Measurements from ENCODE around the gene MYO1E. TPM values are rescaled to one million over a fixed set of nuclear protein-coding genes. Genes with fewer than 3 reads are reported as not detected.

MYO1E gene
- total RNA-seq, 1 donor from 2014 or later, result 190 TPM

GRCh38 chr15:59099162-59099685 is 273.4 kb downstream of the MYO1E start:
- H3K4me3 ChIP-seq (ENCODE audit: low read depth, low read length), result no peak overlapping the region
- DNase-seq (ENCODE audit: low read depth), result no peak
- no peaks in the 10 kb centered on the region for H3K36me3 ChIP-seq (ENCODE audit: control insufficient read depth, insufficient read depth, low read length)
- TF ChIP-seq CTCF (IDR thresholded peaks at IDR 0.05; ENCODE audit: insufficient read depth, low read length, poor library complexity, severe bottlenecking), result no peak
- no peaks in the 10 kb centered on the region for H3K27me3 ChIP-seq (ENCODE audit: control insufficient read depth, insufficient read depth, low read length)

- H3K36me3 ChIP-seq (ENCODE audit: control insufficient read depth, insufficient read depth, low read length), result no peaks in the 10 kb centered on the region
- TF ChIP-seq CTCF (IDR thresholded peaks at IDR 0.05; ENCODE audit: insufficient read depth, low read length, poor library complexity, severe bottlenecking), result no peak
- no peaks in the 10 kb centered on the region for H3K27me3 ChIP-seq (ENCODE audit: control insufficient read depth, insufficient read depth, low read length)
- no peak for DNase-seq (ENCODE audit: low read depth)
- no peak overlapping the region for H3K4me3 ChIP-seq (ENCODE audit: low read depth, low read length)
Measured at GRCh38 chr15:59096429-59096828, 276.2 kb downstream of the MYO1E start.

GRCh38 chr15:59094077-59094476 is 278.6 kb downstream of the MYO1E start:
- Histone ChIP-seq H3K4me3 (ENCODE audit: low read depth, low read length) (no peak overlapping the region), H3K36me3 (ENCODE audit: control insufficient read depth, insufficient read depth, low read length) (no peaks in the 10 kb centered on the region), H3K27me3 (ENCODE audit: control insufficient read depth, insufficient read depth, low read length) (no peaks in the 10 kb centered on the region)
- DNase-seq (ENCODE audit: low read depth), result no peak
- no peak for TF ChIP-seq CTCF (IDR thresholded peaks at IDR 0.05; ENCODE audit: insufficient read depth, low read length, poor library complexity, severe bottlenecking)

- TF ChIP-seq CTCF (IDR thresholded peaks at IDR 0.05; ENCODE audit: insufficient read depth, low read length, poor library complexity, severe bottlenecking), result no peak
- DNase-seq (ENCODE audit: low read depth), result no peak
- Histone ChIP-seq H3K4me3 (ENCODE audit: low read depth, low read length) (no peak overlapping the region), H3K27me3 (ENCODE audit: control insufficient read depth, insufficient read depth, low read length) (no peaks in the 10 kb centered on the region), H3K36me3 (ENCODE audit: control insufficient read depth, insufficient read depth, low read length) (no peaks in the 10 kb centered on the region)
Measured at GRCh38 chr15:59087731-59088130, 284.9 kb downstream of the MYO1E start.

Other genes with a start within 250 kb of the MYO1E start
- gene LDHAL6B, start 166.0 kb downstream of the MYO1E start, total RNA-seq, result not detected in 2 replicates
- gene FAM81A, start 65.3 kb upstream of the MYO1E start, total RNA-seq, result 0.75 and 2.2 TPM in 2 replicates
- 2.0 and 3.9 TPM in 2 replicates for gene GCNT3, start 238.9 kb upstream of the MYO1E start, total RNA-seq